Ecto neural progenitor cell (in vitro differentiated cells): Measurements from ENCODE around the gene FOXP1.

ENCODE experiments used
- DNase-seq: peaks from one replicate; pipeline ENCODE4 v3.0.0-alpha.2; 2018; ENCODE audit warnings: low spot score

The FOXP1 gene

DNA sequence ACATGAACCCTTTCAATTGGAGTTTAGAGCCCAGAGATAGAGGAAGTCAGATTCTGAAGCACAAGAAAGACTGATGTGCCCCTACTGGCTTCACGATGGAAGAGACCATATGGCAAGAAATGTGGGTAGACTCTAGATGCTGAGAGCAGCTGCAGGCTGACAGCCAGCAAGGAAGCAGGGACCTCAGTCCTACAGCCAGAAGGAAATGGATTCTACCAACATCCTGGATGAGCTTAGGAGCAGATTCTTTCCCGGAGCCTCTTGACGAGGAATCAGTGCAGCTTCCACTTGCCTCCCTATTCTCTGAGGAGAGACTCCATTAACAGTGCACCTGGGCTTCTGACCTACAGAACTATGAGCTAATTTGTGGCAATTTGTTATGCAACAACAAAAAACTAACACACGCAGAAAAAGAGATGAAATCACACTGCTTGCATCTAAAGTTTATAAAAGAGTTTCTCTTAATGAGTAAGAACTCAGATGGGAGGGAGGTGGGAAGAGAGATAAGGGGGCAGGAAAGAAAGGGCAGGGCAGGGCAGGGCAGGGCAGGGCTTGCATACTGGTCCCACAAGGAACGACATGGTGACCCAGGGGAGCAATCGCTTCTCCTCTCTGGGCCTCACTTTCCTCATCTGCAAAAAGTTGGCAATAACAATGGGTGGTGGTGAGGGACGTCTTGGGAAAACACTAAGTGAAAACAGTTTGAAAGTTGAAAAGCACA is 440.9 kb downstream of the FOXP1 start:
- DNase-seq: no peak

- DNase-seq: no peak
Observed at GRCh38 chr3:71140477-71140876, 443.1 kb downstream of the FOXP1 start.

DNA sequence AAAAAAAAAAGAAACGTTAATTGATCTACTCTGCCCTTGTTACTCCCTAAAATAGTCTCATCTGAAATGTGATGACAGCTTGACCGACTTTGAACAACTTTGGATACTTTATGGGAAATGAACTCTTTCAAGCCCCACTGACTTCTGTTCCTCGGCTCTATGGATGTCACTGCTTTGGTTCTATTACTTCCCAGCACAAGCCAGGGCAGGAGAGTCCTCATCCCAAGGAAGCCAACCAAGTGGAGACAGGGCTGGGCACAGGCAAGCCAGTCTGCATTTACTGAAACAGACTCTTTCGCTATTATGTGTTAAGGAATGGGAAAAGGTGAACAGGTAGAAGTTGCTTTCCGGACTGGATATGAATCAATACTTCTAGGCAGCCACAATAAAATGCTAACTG is 444.0 kb downstream of the FOXP1 start:
- no peak for DNase-seq

DNA sequence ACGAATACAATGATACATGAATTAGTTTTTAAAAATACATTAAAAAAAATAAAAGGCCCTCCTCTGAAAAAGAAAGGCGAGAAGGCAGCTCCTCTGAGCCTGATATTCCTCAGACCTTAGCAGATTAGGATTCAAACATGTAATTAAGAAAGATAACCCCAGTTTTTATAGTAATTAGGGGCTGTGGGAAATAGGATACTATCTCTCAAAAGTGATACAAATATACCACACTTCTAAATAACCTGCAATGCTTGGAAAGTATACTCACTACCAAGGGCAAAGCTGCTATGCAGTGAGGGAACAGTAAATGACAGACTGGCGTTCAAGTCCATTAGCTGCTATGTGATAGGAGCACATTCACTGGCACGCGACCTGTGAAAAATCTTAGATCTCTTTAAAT is 445.1 kb downstream of the FOXP1 start:
- no peak for DNase-seq

GRCh38 chr3:71136276-71136675 is 447.3 kb downstream of the FOXP1 start:
- no peak for DNase-seq

DNA sequence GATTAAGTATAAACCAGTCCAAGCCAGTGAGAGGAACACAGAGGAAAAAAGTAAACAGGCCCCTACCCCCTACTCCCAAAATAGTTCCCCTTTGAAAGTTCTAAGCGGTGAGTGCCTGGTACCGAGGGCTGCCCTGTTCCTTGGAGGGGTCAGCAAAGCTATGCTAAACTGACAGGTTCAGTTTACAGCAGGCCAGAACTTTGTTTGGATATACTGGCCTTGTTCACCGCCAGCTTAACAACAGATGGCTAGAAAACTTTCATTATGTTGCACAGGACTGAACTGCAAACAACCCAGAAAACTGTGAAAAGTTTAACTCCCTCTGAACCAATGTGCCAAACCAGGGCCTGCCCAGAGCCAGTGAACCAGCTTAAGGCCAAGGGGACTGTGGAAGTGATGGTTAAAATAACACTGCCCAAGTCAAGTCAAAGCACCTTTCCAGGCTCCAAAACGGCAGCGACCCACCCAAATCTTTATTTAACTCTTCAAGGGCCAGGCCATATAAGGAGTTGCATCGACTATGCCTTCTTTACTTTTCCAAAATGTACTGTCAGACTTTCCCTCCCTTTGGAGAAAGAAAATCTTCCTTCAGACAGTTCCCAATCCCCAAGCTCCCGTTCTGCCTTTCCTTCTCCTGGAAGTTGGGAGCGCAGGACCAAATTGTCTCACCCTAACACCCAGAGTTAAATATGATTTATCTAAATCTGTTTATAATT is 448.0 kb downstream of the FOXP1 start:
- no peak for DNase-seq

DNA sequence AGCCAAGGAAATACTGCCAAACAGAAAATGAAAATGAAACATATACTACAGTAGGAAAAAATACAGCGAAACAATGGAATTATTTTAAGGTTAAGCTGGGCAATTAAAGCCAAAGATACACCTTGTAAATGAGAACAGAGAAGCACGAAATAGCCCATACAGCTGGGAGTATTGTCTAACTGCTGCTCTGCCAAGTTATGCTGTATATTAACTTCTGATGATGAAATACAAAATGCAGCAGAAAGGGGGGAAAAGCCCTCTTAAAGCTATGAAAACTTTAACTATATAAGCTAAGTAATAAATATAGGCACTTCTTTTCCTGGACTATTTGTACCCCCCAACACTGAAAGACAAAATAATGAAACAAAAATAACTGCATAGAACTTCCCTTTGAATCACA is 449.0 kb downstream of the FOXP1 start:
- DNase-seq: no peak

- no peak for DNase-seq
Observed at GRCh38 chr3:71133865-71134264, 449.7 kb downstream of the FOXP1 start.

- DNase-seq: no peak
Observed at GRCh38 chr3:71132995-71133730, 450.4 kb downstream of the FOXP1 start.

- no peak for DNase-seq
Observed at GRCh38 chr3:71131375-71132314, 451.9 kb downstream of the FOXP1 start.

DNA sequence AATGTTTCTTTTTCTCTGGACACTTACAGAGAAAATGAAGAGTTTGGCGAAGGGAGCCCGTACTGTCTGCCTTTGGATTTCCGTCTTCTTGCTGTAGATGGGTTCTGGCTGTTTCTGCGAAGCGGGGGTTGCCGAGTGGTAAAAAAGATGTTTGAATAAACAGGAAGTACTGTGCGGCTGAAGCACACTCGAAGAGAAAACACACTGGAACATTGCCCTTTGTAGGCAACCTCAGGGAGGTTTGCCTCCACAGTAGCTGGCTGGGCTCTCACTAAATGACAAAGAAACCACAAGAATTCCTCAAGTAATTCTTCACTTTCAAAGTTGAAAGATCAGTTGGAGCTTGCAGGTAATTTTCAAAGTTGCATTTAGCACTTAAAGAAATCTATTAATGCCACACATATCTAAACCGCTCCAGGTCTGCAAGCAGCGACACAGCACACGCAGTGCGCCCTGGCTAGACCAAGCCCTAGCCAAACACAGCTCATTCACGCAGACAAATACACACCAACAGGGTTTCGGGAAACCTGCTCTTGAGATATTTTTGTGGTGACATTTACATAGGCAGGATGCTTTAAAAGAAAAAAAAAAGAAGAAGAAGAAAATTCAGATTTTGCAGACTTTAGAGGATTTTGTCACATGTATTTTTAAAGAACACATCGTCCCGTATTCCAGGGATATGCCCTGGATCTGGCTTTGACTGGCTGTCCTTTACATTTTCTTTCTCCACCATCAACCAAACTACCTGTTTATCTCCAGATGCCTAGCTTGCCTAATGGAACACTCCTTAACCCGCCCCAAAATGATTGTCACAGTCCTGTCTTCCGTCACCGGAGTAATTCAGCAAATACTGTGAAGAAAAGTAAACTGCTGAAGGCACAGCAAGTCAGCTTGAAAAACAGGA is 452.8 kb downstream of the FOXP1 start:
- DNase-seq: no peak

GRCh38 chr3:71129611-71130431 is 453.7 kb downstream of the FOXP1 start:
- no peak for DNase-seq

- DNase-seq: no peak
Observed at GRCh38 chr3:71128961-71129360, 454.6 kb downstream of the FOXP1 start.

GRCh38 chr3:71127844-71128243 is 455.7 kb downstream of the FOXP1 start:
- DNase-seq: no peak

- no peak for DNase-seq
Observed at GRCh38 chr3:71127052-71127831, 456.3 kb downstream of the FOXP1 start.

GRCh38 chr3:71125738-71126137 is 457.8 kb downstream of the FOXP1 start:
- DNase-seq: no peak

DNA sequence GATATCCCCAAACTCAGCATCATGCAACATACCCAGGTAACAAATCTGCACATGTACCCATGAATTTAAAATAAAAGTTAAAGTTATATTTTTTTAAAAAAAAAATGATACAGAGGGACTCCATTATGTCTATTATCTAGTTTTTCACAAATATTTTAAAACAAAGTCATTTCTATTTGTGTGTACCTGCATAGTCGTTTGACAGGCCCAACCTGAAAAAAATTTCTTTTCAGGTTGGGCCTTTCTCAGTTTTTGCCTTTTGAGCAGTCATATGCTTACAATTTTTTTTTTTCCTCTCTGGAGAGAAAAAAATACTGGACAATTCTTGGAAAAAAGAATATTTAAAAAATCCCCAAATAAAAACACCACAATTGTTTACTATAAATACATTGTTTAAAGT is 459.5 kb downstream of the FOXP1 start:
- no peak for DNase-seq

DNA sequence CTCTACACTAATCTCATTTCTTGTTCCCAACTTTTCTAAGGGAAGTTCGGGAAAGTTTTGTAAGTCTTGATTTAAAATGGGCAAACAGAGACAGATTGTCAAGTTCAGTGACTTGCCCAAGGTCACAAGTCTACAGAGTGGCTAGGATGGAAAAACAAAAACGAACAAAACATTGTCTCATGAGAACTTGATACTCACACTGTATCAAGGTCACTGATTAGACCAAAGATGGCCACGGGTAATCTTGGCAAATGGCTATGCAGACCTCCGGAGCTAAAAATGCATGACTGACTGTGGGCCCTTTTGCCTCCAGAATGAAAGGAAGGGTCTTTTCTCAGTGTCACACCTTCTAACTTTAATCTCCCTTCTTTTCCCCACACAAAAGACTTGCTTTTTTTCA is 460.9 kb downstream of the FOXP1 start:
- DNase-seq: no peak
